Right atrium auricular region (tissue), 2 donors: ENCODE results near the gene PTPRN2. TPM values are rescaled to one million over a fixed set of nuclear protein-coding genes. Genes with fewer than 3 reads are reported as not detected.

Experiments
- DNase-seq: peaks from one replicate; pipeline ENCODE4 v3.0.0-alpha.2; 2019; ENCODE audit warnings: low spot score
- H3K27ac ChIP-seq, 2 donors: fragments of 200-600 bp; sonication (generic); 1 replicate in 1 of 2; 2 replicates in 1 of 2; pipeline ENCODE4 v1.5.1; 2016 to 2019
- H3K27me3 ChIP-seq, 2 donors: fragments of 200-600 bp; sonication (generic); one replicate each; pipeline versions ENCODE4 v1.5.1 to v1.6.0; 2017 to 2019
- H3K36me3 ChIP-seq: fragments of 200-600 bp; sonication (generic); one replicate; pipeline ENCODE4 v1.5.1; 2016
- H3K4me1 ChIP-seq, 2 donors: fragments of 200-600 bp; sonication (generic); one replicate each; pipeline versions ENCODE4 v1.5.1 to v1.6.0; 2017 to 2019
- H3K4me3 ChIP-seq, 2 donors: fragments of 200-600 bp; sonication (generic); 1 replicate in 1 of 2; 2 replicates in 1 of 2; pipeline ENCODE4 v1.5.1; 2017 to 2019; ENCODE audit warnings: mild to moderate bottlenecking in 1 of 2, moderate library complexity in 1 of 2
- H3K9me3 ChIP-seq, 2 donors: fragments of 200-600 bp; sonication (generic); one replicate each; pipeline ENCODE4 v1.5.1; 2019
- CTCF ChIP-seq, 2 donors: fragments of 200-600 bp; sonication (generic); IDR thresholded peaks; one replicate each; pipeline ENCODE4 v1.5.1; 2019; ENCODE audit warnings: antibody characterized with exemption in 2 of 2
- total RNA-seq, 2 donors: library from RNA; depleted of rRNA; stranded (reverse); fragments of >200 nt; gene quantifications; one replicate each; pipeline ENCODE4 v1.1.0, GENCODE V29; 2016

Gene PTPRN2
- total RNA-seq, 2 donors from 2014 or later: 2.6 to 2.7 TPM

DNA sequence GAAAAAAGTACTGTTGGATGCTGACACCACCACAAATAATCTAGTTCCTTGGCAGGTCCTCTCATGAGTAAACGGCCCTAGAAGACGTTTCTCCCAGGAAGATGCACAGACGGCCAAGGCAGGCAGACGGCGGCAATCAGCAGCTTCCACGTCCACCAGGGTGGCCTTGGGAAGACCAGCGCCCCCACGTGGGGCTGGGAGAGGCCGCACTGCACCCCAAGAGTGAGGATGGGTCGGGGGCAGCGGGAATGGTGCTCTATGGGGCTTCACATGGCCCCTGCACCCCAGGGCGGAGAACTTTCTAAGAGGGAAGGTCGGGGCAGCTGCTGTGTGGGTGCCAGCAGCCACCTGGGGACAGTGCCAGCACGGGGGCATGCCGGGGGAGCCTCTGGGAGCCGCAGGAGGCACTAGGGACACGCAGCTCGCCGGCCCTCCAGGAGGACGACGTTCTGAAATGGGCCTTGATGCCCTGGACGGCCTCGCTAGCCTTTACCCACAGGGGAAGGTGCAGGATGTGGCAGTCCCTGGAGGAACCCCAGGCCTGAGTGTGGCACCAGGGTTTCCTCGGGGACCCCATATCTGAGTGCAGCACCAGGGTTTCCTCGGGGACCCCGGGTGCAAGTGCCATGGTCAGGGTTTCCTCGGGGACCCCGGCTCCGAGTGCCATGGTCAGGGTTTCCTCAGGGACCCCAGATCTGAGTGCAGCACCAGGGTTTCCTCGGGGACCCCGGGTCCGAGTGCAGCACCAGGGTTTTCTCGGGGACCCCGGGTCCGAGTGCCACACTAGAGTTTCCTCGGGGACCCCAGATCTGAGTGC lies 710.9 kb downstream of the PTPRN2 start:
- Histone ChIP-seq H3K4me3 (no peak overlapping the region), H3K4me1 (peaks cover 0 to 11% of the 10 kb centered on the region in 2 donors), H3K36me3 (no peaks in the 10 kb centered on the region), H3K27ac (no peak overlapping the region), H3K9me3 (no peaks in the 10 kb centered on the region), H3K27me3 (no peaks in the 10 kb centered on the region)
- TF ChIP-seq CTCF (IDR thresholded peaks at IDR 0.05): no peak
- DNase-seq: no peak

DNA sequence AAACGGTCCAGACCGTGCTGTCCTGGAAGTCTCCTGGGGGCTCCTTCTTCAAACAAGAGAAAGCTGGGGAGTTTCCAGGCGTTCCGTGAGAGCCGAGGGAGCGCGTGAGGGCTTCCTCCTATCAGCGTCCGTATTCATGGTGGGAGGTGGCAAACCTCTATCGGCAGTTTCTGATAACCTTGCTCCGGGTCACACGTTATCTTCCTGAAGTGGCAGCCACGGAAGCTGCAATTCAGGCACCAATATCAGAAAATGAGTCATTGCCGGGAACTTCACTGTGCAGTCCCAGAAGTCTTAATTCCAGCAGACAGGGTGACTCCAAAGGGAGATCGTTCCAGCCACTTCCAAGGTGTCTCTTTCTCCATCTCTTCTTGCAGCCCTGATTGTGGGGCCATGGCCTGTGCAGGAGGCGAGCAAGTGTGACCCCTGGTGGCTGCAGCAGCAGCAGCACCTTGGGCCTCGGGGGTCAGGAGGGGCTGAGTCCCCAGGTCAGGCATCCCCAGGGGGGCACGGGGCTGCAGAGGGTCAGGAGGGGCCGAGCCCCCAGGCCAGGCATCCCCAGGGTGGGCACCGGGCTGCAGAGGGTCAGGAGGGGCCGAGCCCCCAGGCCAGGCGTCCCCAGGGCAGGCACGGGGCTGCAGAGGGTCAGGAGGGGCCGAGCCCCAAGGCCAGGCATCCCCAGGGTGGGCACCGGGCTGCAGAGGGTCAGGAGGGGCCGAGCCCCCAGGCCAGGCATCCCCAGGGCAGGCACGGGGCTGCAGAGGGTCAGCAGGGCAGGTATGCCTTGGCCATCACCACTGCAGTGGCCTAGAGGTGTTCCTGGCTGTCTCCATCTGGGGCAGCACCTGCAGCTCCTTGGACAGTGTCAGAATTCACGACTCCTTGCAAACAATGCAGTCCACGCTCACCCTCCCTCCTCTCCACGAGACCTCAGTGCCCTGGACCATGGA lies 712.1 kb downstream of the PTPRN2 start:
- H3K36me3 ChIP-seq: no peaks in the 10 kb centered on the region
- H3K4me3 ChIP-seq: no peak overlapping the region
- no peak for DNase-seq
- no peak overlapping the region for H3K27ac ChIP-seq
- no peaks in the 10 kb centered on the region for H3K27me3 ChIP-seq
- no peaks in the 10 kb centered on the region for H3K9me3 ChIP-seq
- H3K4me1 ChIP-seq: peaks cover 0 to 11% of the 10 kb centered on the region in 2 donors
- peak in 1 of 2 donors; percentile 75 for TF ChIP-seq CTCF (IDR thresholded peaks at IDR 0.05)

DNA sequence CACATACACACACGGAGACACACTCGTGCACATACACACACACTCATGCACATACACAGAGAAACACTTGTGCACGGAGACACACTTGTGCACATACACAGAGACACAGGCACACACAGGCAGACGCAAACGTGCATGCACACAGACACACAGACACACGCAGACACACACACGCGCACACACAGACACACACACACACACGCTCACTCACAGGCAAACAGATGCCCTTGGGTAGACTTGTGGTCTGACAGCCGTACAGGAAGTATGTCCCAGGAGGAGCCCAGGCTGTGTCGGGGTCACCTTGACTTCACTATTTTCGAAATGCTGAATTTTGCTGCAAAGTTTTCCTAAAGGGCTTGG lies 712.8 kb downstream of the PTPRN2 start:
- H3K27ac ChIP-seq: no peak overlapping the region
- TF ChIP-seq CTCF (IDR thresholded peaks at IDR 0.05): no peak
- H3K36me3 ChIP-seq: no peaks in the 10 kb centered on the region
- DNase-seq: no peak
- H3K4me1 ChIP-seq: peaks cover 0 to 11% of the 10 kb centered on the region in 2 donors
- H3K4me3 ChIP-seq: no peak overlapping the region
- no peaks in the 10 kb centered on the region for H3K9me3 ChIP-seq
- no peaks in the 10 kb centered on the region for H3K27me3 ChIP-seq

DNA sequence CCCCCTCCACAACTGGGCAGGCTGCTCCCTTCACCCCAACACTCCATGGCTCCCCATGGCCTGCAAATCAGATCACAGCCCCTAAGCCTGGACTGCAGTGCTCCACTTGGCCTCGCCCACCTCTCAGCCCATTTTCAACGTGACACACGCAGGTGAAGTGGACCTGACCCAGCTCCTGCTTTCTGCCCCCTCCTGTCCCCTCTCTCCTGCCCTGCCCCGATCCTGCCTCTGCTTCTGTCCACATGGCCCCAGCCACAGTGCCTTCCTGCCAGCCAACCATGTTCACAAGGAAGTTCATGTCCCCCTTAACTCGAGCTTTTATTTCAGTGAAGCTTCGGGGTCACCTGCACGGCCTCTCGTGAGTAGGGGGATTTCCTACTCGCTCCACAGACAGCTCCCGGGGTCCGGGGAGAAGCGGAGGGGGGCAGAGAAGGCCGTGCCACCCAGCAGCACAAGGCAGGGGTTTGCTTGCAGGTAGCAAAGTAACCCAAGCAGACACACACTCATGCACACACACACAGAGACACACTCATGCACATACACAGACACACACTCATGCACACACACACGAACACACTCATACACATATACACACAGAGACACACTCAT lies 713.3 kb downstream of the PTPRN2 start:
- peaks cover 0 to 11% of the 10 kb centered on the region in 2 donors for H3K4me1 ChIP-seq
- no peaks in the 10 kb centered on the region for H3K27me3 ChIP-seq
- no peak overlapping the region for H3K4me3 ChIP-seq
- H3K27ac ChIP-seq: no peak overlapping the region
- no peaks in the 10 kb centered on the region for H3K9me3 ChIP-seq
- H3K36me3 ChIP-seq: no peaks in the 10 kb centered on the region
- TF ChIP-seq CTCF (IDR thresholded peaks at IDR 0.05): no peak
- no peak for DNase-seq

DNA sequence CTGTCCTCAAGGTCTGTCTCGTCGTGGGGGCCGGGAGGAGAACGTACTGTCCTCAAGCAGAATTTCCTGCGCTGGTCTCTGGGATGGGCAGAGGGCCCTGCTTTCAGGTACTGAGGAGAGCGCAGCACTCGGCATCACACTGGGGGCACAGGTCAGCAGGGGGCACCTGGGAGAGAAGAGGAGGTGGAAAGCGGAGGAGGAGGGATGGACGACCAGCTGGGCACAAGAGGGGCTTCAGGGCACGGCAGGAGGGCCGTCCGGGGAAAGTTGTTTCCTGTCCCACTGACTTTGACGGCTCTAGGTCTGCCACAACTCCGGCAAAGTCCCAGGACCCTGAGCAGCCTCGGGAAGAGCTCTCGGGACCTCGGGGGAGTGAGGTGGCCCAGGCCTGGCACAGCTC lies 714.0 kb downstream of the PTPRN2 start:
- no peak overlapping the region for H3K4me3 ChIP-seq
- no peaks in the 10 kb centered on the region for H3K36me3 ChIP-seq
- no peak overlapping the region for H3K27ac ChIP-seq
- no peak for TF ChIP-seq CTCF (IDR thresholded peaks at IDR 0.05)
- H3K9me3 ChIP-seq: no peaks in the 10 kb centered on the region
- H3K27me3 ChIP-seq: no peaks in the 10 kb centered on the region
- no peak for DNase-seq
- H3K4me1 ChIP-seq: peaks cover 0 to 11% of the 10 kb centered on the region in 2 donors
